Smooth muscle cell (in vitro differentiated cells): ENCODE measurements around the gene FAM222B. TPM values are rescaled to one million over a fixed set of nuclear protein-coding genes. Genes with fewer than 3 reads are reported as not detected.

Experiments
- DNase-seq: peaks from one replicate; lab custom pipeline; 2025; ENCODE audit not compliant: unreplicated experiment; lab: John Stamatoyannopoulos, UW
- H2AFZ ChIP-seq: fragments of 200-600 bp; sonication (generic); 2 replicates; pipeline ENCODE4 v1.6.0; 2016; ENCODE audit warnings: antibody characterized with exemption, low read depth, mild to moderate bottlenecking
- H3F3A ChIP-seq: fragments of 200-600 bp; sonication (generic); 2 replicates; pipeline ENCODE4 v1.6.0; 2017; ENCODE audit warnings: antibody characterized with exemption, low read depth
- H3K27ac ChIP-seq: fragments of 200-600 bp; sonication (generic); 2 replicates; pipeline ENCODE4 v1.5.1; 2016; ENCODE audit warnings: low read depth, mild to moderate bottlenecking
- H3K27me3 ChIP-seq: fragments of 200-600 bp; sonication (generic); 2 replicates; pipeline ENCODE4 v1.6.1; 2016; ENCODE audit warnings: low read depth, mild to moderate bottlenecking
- H3K36me3 ChIP-seq: fragments of 200-600 bp; sonication (generic); 2 replicates; pipeline ENCODE4 v1.5.1; 2016; ENCODE audit warnings: low read depth
- H3K4me1 ChIP-seq: fragments of 200-600 bp; sonication (generic); 2 replicates; pipeline ENCODE4 v1.5.1; 2016; ENCODE audit warnings: low read depth
- H3K4me2 ChIP-seq: fragments of 200-600 bp; sonication (generic); 2 replicates; pipeline ENCODE4 v1.6.0; 2016; ENCODE audit warnings: mild to moderate bottlenecking
- H3K4me3 ChIP-seq: fragments of 200-600 bp; sonication (generic); 2 replicates; pipeline ENCODE4 v1.5.1; 2016; ENCODE audit warnings: mild to moderate bottlenecking
- H3K79me2 ChIP-seq: fragments of 200-600 bp; sonication (generic); 2 replicates; pipeline ENCODE4 v1.6.0; 2016; ENCODE audit warnings: low read depth, mild to moderate bottlenecking
- H3K9ac ChIP-seq: fragments of 200-600 bp; sonication (generic); 2 replicates; pipeline ENCODE4 v1.6.0; 2016; ENCODE audit warnings: low read depth
- H3K9me3 ChIP-seq: fragments of 200-600 bp; sonication (generic); replicated peaks from 2 replicates; pipeline ENCODE4 v1.5.1; 2016; ENCODE audit warnings: low read depth
- H4K20me1 ChIP-seq: fragments of 200-600 bp; sonication (generic); 2 replicates; pipeline ENCODE4 v1.6.0; 2016; ENCODE audit warnings: low read depth
- CTCF ChIP-seq: fragments of 200-600 bp; sonication (generic); IDR thresholded peaks from 2 replicates; pipeline ENCODE4 v1.5.1; 2017; ENCODE audit warnings: borderline replicate concordance, mild to moderate bottlenecking, antibody characterized with exemption; ENCODE audit not compliant: insufficient read depth, poor library complexity, severe bottlenecking
- WGBS: methylation state at CpG from one replicate; pipeline ENCODE4 v1.1.7; 2016; ENCODE audit warnings: low lambda C conversion rate; 5-methylcytosine and 5-hydroxymethylcytosine counted together
- polyA plus RNA-seq: library from polyadenylated mRNA; unstranded; fragments of >200 nt; fragmentation: Nextera tagmentation; extraction: Ambion mirVana; gene quantifications from 2 replicates; pipeline ENCODE4 v1.2.1, GENCODE V29; 2016
- total RNA-seq: library from RNA; depleted of rRNA; stranded (reverse); fragments of >200 nt; gene quantifications from 2 replicates; pipeline ENCODE4 v1.2.3, GENCODE V29; 2014

The FAM222B gene
- total and polyA plus RNA-seq, 2 experiments from 2014 or later = 20.5 to 28.0 TPM

DNA sequence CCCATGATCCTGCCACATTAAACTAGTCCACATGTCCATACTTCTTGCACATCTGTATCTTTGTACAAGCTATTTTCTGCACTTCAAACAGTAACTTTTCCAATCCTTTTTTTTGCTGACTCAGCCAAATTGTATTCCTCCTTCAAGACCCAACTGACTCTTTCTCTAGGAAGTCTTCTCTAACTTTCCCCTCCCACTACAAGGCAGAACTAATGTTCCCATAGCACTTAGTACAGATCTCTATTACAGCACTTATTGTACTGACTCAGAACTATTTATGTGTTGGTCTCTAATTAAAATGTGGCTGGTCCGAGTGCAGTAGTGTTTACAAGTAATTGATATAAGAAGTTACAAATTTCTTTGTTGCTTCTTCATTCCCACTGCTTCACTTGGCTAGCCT, 8.2 kb downstream of the FAM222B start:
- 90% methylated on average over 1 of the region's 1 CpG for WGBS
- Histone ChIP-seq H3K4me2 (no peak overlapping the region), H3K79me2 (peaks cover 90% of the 10 kb centered on the region), H3K4me3 (no peak overlapping the region), H3K36me3 (no peaks in the 10 kb centered on the region), H3K9me3 (no peaks in the 10 kb centered on the region), H3K27ac (no peak overlapping the region), H3K9ac (no peak overlapping the region), H3K27me3 (no peaks in the 10 kb centered on the region), H3K4me1 (no peaks in the 10 kb centered on the region), H4K20me1 (peaks cover 49% of the 10 kb centered on the region), H3F3A (no peaks in the 10 kb centered on the region), H2AFZ (no peak overlapping the region)
- no peak for TF ChIP-seq CTCF
- DNase-seq = no peak

- H3K79me2 ChIP-seq = peaks cover 65% of the 10 kb centered on the region
- H3K9me3 ChIP-seq = no peaks in the 10 kb centered on the region
- no peaks in the 10 kb centered on the region for H3K27me3 ChIP-seq
- no peaks in the 10 kb centered on the region for H3K4me1 ChIP-seq
- H3K4me2 ChIP-seq = no peak overlapping the region
- DNase-seq = no peak
- no peak overlapping the region for H3K9ac ChIP-seq
- H3K27ac ChIP-seq = no peak overlapping the region
- H3K36me3 ChIP-seq = no peaks in the 10 kb centered on the region
- no peak for TF ChIP-seq CTCF
- H4K20me1 ChIP-seq = peaks cover 55% of the 10 kb centered on the region
- WGBS = 94% methylated on average over 15 of the region's 15 CpGs
- H2AFZ ChIP-seq = no peak overlapping the region
- no peak overlapping the region for H3K4me3 ChIP-seq
- H3F3A ChIP-seq = no peaks in the 10 kb centered on the region
These were observed 14.1 kb downstream of the FAM222B start for GRCh38 chr17:28828294-28829040.

DNA sequence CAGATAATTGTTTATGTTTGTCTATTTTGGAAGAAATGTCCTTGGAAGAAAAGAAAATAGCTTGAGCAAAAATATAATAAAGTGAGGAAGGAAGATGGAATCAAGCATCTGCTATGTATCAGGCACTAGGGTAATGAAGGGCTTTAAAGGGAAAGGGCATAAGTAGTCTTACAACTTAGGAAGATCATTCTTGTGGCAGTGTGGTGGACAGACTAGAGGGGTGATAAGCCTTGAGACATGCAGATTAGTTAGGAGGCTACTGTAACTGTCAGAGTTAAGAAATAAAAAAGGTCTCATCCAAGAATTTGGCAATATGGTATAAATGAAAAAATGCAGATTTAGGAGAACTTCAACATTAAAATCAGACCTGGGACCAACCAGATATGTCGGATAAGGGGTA, 14.9 kb downstream of the FAM222B start:
- no peak overlapping the region for H3K4me3 ChIP-seq
- no peaks in the 10 kb centered on the region for H3K27me3 ChIP-seq
- WGBS = 95% methylated on average over 1 of the region's 1 CpG
- no peaks in the 10 kb centered on the region for H3K4me1 ChIP-seq
- H3K27ac ChIP-seq = no peak overlapping the region
- no peaks in the 10 kb centered on the region for H3K9me3 ChIP-seq
- peaks cover 54% of the 10 kb centered on the region for H4K20me1 ChIP-seq
- no peak overlapping the region for H3K4me2 ChIP-seq
- no peaks in the 10 kb centered on the region for H3K36me3 ChIP-seq
- TF ChIP-seq CTCF = no peak
- H2AFZ ChIP-seq = no peak overlapping the region
- H3F3A ChIP-seq = no peaks in the 10 kb centered on the region
- DNase-seq = no peak
- H3K9ac ChIP-seq = no peak overlapping the region
- peaks cover 63% of the 10 kb centered on the region for H3K79me2 ChIP-seq

DNA sequence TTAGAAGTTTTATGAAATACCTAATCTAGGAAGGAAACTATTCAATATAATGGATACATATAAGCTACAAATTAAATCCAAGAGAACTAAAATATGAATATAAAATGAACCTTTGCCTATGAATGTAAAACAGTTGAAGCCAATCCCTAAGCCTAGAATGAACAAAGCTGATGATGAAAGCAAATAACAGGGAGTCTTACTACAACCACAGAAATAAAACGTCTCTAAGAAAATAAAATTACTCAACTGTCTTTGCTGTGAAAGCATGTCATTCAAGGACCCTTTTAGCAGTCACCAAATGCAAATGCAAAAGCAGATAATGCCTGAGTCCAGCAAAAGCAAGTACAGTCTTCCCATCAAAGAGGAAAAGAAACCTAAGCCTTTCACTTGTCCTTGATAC, 23.0 kb downstream of the FAM222B start:
- H3F3A ChIP-seq = no peaks in the 10 kb centered on the region
- no peaks in the 10 kb centered on the region for H3K27me3 ChIP-seq
- 78% methylated on average over 1 of the region's 1 CpG for WGBS
- no peaks in the 10 kb centered on the region for H3K4me1 ChIP-seq
- H3K27ac ChIP-seq = no peak overlapping the region
- no peak overlapping the region for H2AFZ ChIP-seq
- no peaks in the 10 kb centered on the region for H3K9me3 ChIP-seq
- no peak overlapping the region for H3K4me3 ChIP-seq
- H3K36me3 ChIP-seq = no peaks in the 10 kb centered on the region
- H3K9ac ChIP-seq = no peak overlapping the region
- peaks cover 48% of the 10 kb centered on the region for H4K20me1 ChIP-seq
- no peak overlapping the region for H3K4me2 ChIP-seq
- no peak for TF ChIP-seq CTCF
- H3K79me2 ChIP-seq = peaks cover 83% of the 10 kb centered on the region
- no peak for DNase-seq
